ENCODE results near the gene ARHGAP12.
"Not testable (repeated sequence)": the region's sequence is repeated elsewhere in the genome, so short reads cannot be mapped to it uniquely, and the experiment has no call there.

ARHGAP12 gene

GRCh38 chr10:31923389-31923788 lies 5.2 kb downstream of the ARHGAP12 start:
- no peak for DNase-seq

GRCh38 chr10:31921031-31921430 lies 7.6 kb downstream of the ARHGAP12 start:
- no peak for DNase-seq

GRCh38 chr10:31920538-31920937 lies 8.1 kb downstream of the ARHGAP12 start:
- DNase-seq, result no peak

DNA sequence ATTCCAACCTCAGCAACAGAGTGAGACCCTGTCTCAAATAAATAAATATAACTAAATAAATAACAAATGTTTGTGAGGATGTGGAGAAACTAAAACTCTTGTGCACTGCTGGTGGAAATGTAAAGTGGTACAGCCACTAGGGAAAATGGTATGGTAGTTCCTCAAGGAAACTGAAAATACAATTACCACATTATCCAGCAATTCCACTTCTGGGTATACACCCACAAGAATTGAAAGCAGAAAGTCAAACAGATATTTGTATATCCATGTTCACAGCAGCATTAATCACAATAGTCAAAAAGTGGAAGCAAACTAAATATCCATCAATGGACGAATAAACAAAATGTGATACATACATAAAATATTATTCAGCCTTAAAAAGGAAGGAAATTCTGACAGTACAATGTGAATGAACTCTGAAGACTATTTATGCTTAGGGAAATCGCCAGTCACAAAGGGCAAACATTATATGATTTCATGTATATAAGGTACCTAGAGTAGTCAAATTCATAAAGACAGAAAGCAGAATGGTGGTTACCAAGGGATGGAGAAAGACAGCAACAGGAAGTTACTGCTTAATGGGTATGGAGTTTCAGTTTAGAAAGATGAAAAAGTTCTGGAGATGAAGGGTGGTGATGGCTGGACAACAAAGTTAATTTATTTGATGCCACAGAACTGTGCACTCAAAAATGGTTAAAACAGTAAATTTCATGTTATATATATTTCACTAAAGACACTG lies 9.8 kb downstream of the ARHGAP12 start:
- DNase-seq, result no peak

DNA sequence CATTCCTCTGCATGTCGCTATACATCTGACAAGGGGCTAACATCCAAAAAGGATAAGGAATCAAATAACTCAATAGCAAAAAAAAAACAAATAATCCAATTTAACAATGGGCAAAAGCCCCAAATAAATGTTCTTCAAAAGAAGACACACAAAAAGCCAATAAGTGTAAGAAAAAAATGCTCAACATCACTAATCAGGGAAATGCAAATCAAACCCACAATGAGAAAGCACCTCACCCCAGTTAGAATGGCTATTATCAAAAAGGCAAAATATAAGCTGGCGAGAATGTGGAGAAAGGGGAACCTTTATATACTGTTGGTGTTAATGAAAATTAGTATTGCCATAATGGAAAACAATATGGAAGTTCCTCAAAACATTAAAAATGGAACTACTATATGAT lies 14.3 kb downstream of the ARHGAP12 start:
- DNase-seq, result no peak

DNA sequence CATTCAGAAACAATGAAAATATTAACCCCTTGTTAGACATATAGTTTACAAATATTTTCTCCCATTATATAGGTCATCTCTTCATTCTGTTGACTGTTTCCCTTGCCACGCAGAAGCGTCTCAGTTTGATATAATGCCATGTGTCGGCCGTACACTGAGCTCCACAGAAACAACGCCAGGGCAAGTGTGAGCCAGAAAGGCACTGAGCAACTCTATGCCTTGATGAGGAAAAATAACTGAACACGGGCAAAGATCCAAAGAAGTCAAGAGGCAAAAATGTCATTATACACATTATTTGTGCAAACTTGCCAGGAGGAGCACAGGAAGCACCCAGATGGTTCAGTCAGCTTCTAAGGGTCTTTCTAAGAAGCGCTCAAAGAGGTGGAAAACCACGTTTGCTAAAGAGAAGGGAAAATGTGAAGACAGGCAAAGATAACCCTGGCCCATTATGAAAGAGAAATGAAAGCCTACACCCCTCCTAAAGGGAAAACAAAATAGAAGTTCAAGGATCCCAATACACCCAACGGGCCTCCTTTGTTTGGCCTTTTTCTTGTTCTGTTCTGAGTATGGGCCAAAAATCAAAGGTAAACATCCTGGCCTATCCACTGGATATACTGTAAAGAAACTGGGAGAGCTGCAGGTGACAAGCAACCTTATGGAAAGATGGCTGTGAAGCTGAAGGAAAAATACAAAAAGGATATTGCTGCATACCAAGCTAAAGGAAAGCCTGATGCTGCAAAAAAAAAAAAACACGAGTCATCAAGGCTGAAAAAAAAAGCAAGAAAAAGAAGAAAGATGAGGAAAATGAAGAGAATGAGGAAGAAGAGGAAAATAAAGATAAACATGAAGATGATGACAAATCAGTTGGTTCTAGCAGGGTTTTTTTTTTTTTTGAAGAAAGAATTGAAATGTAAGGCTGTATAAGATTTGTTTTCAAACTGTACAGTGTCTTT lies 15.5 kb downstream of the ARHGAP12 start:
- peak; percentile 53 for DNase-seq

DNA sequence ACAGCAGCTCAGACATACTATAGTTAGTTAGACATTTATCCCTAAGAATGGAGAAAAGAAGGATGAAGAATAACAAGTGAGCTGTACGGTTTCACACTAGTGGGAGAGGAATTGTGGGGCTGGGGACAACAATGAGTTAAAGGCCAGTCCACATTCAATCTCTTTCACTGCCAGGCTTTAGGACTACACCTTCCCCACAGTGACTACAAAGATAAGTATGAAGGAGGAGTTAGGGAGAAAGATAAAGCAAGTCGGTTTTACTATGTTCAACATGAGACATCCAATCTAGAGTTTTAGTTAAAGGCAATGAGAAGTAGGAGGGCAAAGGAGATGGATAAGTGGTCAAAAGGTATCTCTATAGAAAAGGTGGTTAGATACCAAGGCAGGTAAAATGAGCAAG lies 16.3 kb downstream of the ARHGAP12 start:
- no peak for DNase-seq

GRCh38 chr10:31910016-31910415 lies 18.6 kb downstream of the ARHGAP12 start:
- no peak for DNase-seq

DNA sequence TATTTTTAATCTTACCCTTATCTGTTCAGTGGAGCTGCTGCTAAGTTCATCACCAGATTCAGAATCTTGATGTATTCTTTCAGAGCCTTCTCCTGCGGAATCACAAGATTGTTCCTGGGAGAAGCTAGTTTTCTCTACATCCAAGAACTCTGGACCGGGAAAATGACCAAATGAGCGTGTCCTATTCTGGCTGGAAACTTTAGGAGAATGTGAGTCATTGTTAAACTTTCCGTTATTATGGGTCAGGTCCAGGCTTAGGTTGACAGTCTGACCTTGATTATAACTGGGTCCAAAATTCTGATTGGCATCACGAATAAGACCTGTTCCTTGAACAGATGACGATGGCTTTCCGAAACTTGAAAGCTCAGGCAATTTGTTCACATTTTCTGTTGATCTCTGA lies 20.5 kb downstream of the ARHGAP12 start:
- no peak for DNase-seq

GRCh38 chr10:31906039-31906438 lies 22.6 kb downstream of the ARHGAP12 start:
- DNase-seq, result no peak

DNA sequence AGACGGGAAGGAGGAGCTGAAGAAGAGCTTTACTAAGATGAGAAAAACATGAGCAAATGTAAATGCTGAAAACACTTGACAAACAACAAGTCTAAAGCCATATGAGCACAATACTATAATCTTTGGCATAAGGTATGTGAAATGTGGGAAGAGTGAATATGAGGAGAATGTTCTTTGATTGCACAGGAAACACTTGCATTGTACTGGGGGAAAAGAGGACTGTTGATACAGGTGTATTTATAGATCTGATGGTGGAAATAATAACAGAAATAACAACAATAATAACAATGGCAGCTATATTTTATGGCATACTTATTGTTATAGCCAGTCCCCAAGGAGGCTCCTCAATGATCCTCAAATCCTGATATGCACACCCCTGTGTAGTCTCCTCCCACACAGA lies 23.0 kb downstream of the ARHGAP12 start:
- no peak for DNase-seq

DNA sequence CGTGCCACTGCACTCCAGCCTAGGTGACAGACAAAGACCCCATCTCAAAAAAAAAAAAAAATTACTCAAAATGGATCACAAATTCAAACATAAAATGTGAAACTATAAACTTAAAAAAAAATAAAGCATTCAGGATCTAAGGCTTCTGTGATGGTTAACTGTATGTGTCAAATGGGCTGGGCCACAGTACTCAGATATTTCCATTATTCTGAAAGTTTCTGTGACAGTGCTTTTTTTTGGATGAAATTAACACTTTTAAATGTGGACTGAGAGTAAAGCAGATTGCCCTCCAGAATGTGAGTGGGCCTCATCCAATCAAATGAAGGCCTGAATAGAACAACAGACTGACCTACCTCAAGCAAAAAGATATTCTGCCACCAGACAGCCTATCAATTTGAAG lies 26.0 kb downstream of the ARHGAP12 start:
- DNase-seq, result no peak

DNA sequence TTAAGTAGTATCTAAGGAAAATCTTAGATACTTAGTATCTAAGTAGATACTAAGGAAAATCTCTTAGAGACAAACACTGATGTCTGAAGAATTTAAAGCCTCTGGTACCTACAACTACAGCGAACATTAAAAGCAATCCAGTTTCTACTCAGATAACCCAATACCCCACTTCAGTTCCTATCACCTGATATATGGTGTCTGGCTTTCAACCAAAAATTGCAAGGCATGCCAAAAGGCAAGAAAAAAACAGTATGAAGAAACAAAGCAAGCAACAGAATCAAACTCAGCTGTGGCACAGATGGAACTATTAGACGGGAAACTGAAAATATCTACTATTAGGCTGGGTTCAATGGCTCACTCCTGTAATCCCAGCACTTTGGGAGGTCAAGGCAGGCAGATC lies 31.1 kb downstream of the ARHGAP12 start:
- DNase-seq, result no peak

DNA sequence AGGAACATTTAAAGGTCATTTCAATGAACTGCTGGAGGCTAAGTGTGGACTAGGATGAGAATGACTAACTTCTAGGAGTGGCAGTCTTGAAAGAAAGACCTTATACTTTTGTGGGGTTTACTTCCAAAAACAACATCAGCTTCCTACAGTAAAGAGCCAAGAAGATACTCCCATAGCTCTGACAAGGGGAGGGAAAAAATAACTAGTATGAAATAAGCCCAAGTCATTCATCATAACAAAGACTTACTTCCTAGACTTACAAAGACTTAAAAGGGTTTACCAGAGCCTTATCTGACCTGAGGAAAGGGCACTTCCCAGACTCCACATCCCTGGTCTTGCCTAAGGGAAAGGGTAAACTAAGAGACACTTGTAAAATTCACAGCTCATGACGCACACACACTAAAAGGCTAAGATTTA lies 31.7 kb downstream of the ARHGAP12 start:
- peak; percentile 63 for DNase-seq

- not testable (repeated sequence) for DNase-seq
Observed at GRCh38 chr10:31895722-31896121, 32.9 kb downstream of the ARHGAP12 start.

- no peak for DNase-seq
Observed at GRCh38 chr10:31888442-31888841, 40.2 kb downstream of the ARHGAP12 start.

DNA sequence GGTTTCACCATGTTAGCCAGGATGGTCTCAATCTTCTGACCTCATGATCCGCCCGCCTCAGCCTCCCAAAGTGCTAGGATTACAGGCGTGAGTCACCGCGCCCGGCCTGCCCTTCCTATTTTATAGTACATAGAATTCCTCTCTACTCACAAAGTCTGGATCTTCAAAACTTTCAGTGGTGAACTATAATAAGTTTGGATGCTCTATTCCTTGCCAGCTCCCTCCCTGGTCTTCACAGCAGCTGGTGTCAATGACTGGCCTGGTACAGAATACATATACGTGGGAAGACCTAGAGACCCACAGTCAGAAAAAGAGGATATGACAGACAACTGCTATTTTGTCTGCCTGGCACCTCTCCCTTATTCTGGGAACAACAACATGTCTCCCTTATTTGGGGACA lies 40.8 kb downstream of the ARHGAP12 start:
- DNase-seq, result no peak

DNA sequence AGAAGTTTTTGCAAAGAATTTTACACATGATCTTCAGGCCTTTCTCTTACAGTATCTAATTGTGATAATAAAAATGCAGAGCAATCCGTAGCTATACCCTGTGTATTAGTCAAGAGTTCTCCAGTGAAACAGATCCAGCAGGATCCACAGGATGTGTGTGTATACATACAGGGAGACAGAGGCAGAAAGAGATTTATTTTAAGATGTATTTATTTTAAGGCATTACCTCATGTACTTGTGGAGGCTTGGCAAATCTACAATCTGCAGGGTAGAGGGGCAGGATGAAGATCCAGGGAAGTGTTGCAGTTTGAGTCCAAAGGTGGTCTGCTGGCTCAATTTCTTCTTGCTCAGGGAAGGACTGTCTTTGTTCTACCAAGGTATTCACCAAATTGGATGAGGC lies 41.7 kb downstream of the ARHGAP12 start:
- DNase-seq, result no peak

GRCh38 chr10:31885971-31886370 lies 42.7 kb downstream of the ARHGAP12 start:
- no peak for DNase-seq

DNA sequence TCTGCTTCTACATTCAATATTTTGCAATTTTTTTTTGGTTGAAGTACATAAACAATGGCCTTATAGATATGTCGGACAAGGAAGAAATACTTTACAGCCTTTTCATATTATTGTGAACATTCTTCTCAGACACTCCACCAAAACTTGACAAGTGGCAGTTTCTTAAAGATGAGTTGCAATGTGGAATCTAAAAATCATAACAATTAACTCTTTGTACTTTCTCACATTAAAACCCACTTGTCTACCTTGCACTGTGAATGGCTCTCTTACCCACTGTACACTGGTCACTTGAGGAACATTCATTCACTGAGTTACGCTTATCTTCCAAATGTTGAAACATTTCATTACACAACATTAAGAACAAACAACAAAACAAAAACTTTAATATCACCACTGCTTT lies 44.2 kb downstream of the ARHGAP12 start:
- DNase-seq, result no peak

DNA sequence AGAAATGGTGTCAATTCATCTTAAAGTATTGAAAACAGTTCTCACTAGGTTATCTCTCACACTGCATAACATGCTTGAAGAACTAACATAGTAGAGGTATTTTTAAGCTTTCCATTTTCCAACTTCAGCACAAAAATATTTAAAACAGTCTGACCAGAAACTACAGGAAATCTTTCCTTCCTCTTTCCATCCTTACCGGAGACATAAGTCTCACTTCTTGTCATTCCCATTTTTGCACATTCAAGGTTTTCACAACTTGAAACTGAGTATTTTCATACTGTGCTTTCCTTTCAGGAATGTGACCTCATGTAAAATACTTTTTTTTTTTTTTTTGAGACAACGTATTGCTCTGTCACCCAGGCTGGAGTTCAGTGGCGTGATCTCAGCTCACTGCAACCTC lies 45.2 kb downstream of the ARHGAP12 start:
- no peak for DNase-seq

GRCh38 chr10:31878486-31878885 lies 50.1 kb downstream of the ARHGAP12 start:
- no peak for DNase-seq

DNA sequence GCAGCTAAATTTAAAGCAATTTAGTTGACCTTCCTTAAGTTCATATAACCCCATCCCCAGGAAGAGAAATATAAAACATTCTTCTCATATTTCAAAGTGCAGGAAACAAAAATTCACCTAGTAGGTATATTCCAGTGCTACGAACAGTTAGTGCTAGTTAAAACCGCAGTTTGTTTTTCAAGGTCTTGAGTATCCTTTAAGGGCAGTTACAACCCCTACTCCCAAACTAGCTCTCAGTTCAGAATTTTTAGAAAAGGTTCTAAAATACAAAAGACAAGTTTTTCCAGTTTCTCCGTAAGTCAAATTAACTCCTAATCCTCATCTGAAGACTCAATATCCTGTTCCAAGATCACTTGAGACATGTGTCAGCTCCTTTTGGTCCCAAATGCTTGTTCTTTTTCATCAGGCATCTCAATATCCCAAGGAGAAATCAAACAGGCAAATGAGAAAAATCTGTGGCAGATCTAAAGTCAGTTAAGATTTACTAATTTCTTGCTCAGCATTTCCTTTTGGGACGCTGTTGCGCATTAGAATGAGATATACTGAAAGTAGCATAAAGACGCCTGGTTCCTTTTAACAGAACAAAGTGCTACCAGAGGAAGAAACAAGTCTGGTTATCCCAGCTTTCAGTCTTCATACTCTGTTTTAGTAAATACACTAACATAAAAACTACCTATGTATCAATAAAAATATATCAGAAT lies 51.8 kb downstream of the ARHGAP12 start:
- DNase-seq, result no peak
